CD1c-positive myeloid dendritic cell (primary cell): Measurements from ENCODE around the gene CADPS2.

Experiments
- DNase-seq: peaks from one replicate; pipeline ENCODE4 v3.0.0-alpha.2; 2016; ENCODE audit errors: extremely low spot score

CADPS2 gene

GRCh38 chr7:122886357-122887081 lies at the start of gene CADPS2:
Gene CADPS2, minus strand, starts transcription at chr7:122886460. Its CDS starts 123 bp downstream, at chr7:122886337.
- DNase-seq: no peak

- no peak for DNase-seq
These were observed 49.4 kb upstream of the CADPS2 start for GRCh38 chr7:122935620-122936019.

GRCh38 chr7:122919643-122920181 lies 33.5 kb upstream of the CADPS2 start:
- DNase-seq: no peak

DNA sequence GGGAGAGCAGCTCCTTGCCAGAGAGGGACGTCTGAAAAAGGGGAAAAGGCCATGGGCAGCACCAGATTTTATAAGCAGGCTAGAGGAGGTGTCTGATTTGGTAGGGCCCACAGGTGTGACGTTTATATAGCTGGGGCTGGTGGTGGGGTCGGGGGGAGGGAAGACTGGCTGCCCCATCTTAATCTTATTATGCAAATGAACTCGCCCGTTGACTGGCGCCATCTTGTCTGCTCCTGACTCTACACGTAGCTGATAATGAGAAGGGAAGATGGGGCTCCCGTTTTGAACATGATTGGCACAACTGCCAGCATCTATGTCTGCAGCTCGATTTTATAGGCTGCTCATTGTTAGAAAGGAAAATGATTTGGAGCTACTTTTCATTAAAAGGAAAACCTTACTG lies 28.6 kb upstream of the CADPS2 start:
- DNase-seq: no peak

- no peak for DNase-seq
These were observed 27.3 kb upstream of the CADPS2 start for GRCh38 chr7:122913608-122914007.

GRCh38 chr7:122902751-122903495 lies 16.7 kb upstream of the CADPS2 start:
- DNase-seq: no peak

GRCh38 chr7:122901250-122901649 lies 15.0 kb upstream of the CADPS2 start:
- DNase-seq: no peak

- no peak for DNase-seq
These were observed 10.2 kb upstream of the CADPS2 start for GRCh38 chr7:122896509-122896908.

- no peak for DNase-seq
These were observed 7.2 kb upstream of the CADPS2 start for GRCh38 chr7:122893486-122893885.

GRCh38 chr7:122889116-122889515 lies 2.9 kb upstream of the CADPS2 start:
- no peak for DNase-seq

GRCh38 chr7:122887848-122888247 lies 1.6 kb upstream of the CADPS2 start:
- no peak for DNase-seq

DNA sequence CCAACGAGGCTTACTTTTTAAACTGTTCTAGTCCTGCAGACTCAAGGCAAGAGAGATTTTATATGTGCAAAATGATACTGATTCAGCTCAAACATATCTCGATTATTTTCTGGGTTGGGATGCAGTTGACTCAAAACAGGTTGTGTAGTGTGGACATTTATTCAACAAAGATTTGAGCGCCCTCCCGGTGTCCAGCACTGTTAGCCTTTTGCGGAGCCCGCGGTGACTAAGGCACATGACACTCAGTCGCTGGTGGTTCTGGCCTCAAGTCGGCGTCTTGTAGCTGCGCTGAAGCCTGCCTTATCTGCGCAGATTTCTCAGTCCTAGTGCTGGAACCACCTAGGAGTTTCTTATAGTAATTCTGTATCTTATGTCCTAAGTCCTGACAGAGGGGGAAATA lies 938 bp upstream of the CADPS2 start:
- DNase-seq: no peak

DNA sequence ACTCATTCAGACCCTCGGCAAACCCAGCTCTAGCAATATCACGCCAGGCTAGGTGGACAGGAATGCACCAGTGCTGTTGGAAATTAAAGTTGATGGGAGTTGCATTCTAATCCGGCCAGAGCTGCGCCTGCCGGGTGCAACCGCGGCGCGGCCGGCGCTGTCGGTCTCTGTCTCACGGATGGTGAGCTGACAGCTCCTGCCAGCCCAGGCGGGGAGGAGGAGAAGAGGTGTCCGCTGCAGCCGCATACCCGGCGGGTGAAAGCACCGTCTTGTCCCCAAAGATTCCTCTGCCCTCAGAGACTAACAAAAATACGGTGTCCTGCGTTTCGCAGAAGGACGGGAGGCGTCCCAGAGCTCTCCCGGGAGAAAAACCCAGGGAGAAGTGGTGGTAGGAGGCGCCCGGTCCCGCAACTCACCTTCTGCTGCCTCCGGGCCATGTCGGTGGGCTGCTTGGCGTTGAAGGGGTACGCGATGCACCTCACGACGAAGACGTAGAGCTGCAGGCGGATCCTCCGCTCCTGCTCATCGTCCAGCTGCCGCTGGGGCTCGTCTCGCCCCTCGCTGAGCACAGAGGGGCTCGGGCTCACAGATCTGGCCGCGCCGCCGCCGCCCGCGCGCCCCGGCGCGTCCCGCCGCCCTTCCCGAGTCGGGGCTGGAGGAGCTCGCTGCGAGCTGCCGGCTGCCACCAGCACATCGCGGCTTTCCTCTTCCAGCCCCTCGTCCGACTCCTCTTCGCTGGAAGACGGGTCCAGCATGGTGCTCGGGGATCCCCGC lies 490 bp downstream of the CADPS2 start:
- DNase-seq: no peak

DNA sequence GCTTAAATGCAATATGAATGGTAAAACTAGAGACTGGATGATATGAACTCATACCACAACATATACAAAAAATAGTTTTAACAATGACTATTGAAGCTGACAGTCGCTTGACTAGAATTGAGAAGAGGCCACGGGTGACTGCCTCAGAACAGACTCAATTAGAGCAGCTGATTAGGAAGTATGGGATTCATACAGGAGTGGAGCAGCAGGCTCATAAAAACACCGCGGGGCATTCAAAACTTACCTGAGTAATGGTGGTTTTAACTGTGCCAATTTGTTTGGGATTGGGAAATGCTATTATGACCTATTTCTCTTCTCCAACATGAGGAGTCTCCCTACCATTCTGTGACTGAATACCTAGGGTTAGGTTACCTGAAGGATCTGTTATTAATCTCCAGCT lies 2.1 kb downstream of the CADPS2 start:
- DNase-seq: no peak

DNA sequence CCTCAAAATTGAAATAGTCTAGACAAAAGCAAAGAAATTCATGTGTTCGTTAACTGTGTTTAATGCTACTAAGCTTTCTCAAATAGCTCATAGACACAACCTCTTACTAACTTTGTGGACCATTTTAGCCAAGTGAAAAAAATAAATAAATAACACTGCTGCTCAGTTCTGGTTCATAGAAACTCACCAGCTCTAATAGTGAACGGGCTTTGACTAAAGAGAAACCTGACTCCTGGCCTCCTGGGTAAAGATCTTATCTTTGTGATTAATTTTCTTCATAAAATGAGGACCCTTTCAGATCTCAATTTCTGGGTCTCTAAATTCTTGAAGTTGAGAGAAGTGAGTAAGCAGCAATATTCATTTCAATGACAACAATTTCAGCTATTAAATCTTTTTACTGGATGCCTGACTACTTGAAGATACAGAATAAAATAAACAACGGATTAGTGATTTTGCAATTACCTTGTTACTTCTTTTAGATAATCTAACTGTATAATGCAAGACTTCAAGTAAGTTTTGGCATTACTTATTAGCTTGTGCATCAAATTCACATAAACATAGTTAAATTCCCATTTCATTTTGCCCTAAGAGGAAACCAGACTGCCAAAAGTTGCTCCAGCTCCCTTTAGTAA lies 3.1 kb downstream of the CADPS2 start:
- no peak for DNase-seq

GRCh38 chr7:122881324-122881723 lies 4.9 kb downstream of the CADPS2 start:
- DNase-seq: no peak

DNA sequence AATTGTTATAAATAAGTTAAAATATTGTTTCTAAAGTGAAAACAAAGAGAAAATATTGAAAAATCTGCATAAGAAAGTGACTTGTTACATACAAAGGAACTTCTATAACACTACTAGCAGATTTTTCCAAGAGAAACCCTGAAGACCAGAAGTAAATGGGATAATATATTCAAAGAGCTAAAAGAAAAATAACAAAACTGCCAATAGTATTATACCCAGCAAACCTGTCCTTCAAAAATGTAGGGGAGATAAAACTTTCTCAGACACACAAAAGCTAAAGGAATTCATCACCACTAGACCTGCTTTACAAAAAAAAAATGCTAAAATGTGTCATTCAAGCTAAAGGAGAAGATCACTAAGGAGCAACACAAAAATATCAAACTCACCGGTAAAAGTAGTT lies 17.0 kb downstream of the CADPS2 start:
- DNase-seq: no peak

DNA sequence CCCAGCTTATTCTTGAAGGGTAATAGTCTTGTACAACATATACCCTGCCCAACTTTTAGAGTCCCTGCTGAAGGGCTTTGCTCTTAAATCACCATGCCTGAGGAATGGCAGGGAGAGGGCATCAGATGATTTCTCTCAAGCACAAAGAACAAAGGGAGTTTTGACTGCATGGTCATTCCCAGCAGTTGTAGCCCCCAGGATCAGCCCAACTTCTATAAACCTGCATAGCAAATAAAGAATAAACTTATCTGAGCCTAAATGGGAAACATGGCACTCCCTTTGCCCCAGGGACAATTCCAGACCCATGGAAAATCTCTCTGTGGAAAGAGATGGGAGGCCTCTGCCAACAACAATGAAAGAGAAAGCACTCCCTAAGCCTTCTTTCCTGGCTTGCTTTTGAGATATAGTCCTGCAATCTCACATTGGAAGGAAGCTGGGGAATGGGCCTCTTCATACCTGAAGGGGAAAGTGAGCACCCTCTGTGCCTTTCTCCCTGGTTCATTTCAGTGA lies 18.7 kb downstream of the CADPS2 start:
- DNase-seq: no peak

GRCh38 chr7:122864838-122865237 lies 21.4 kb downstream of the CADPS2 start:
- no peak for DNase-seq

- no peak for DNase-seq
These were observed 22.2 kb downstream of the CADPS2 start for GRCh38 chr7:122864016-122864415.

DNA sequence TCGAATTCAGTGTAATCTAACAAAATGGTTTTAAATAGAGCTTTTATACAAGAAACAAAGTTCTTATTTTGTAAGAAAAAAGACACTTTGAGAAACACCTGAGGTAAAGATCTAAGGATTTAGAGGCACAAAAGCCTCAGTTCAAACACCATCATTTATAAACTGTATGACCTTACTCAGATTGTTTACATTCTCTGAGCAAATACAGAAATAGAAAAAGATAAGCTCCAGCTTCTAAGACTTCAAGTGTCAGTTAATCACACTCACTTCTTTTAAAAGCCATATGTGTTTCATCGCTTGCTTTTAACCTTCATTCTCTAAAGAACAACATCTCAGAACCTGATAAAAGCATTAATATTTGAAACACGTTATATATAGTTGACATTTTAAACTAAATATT lies 27.9 kb downstream of the CADPS2 start:
- DNase-seq: no peak

DNA sequence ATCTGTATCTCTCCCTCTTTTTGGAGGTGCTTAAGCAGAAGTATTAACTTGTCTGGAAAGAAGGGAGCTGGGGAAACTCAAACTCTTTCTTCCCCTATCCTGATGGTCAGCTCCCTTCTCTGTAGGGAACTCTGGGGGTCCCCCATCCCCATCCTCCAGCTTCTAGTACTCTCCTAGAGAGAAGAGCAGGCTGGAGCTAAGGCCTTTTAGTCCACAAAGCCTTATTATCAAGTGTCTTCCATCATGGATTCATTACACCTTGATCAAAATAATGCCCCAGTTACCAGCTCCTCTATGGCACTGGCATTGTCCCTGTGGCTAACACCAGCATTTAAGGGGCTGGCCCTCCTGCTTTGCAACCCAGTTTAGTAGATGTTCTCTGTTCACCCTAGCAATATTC lies 35.7 kb downstream of the CADPS2 start:
- no peak for DNase-seq
